ENCODE data around the gene PLAC8L1. TPM values are rescaled to one million over a fixed set of nuclear protein-coding genes. Genes with fewer than 3 reads are reported as not detected.

Gene PLAC8L1
- total RNA-seq: not detected in 2 replicates

DNA sequence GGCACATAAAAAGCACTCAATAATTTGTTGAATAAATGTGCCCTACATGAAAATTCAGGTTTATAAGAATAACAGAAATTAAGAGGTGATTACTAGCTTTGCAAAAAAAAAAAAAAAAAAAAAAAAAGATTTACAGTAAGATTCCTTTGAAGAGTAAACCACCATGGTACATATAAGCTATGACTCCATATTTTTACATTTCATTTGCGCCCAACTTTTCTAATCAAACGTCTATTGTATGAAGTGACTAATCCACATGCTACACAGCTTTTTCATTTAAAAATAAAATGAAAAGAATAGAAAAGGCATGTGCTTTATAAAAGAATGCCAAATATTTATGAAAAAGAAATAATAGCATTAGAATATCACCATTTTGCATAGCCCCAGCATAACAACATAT lies at the start of gene PLAC8L1:
PLAC8L1 (minus strand) TSS at position 101 of the 400 bp plus-strand sequence. CDS start 1,266 bp downstream, outside the sequence.

Other genes starting within 250 kb of the PLAC8L1 start
- not detected in 2 replicates for gene GRXCR2, start 232.6 kb downstream of the PLAC8L1 start, total RNA-seq
- gene SH3RF2, start 169.0 kb downstream of the PLAC8L1 start, total RNA-seq: 2.5 TPM in 1 of 2 replicates, not detected in the other
- 46.2 and 70.9 TPM in 2 replicates for gene LARS1, start 77.1 kb upstream of the PLAC8L1 start, total RNA-seq
- 14.4 and 17.4 TPM in 2 replicates for gene RBM27, start 98.0 kb upstream of the PLAC8L1 start, total RNA-seq
- not detected in 2 replicates for gene POU4F3, start 233.3 kb upstream of the PLAC8L1 start, total RNA-seq

Data from epithelial cell of alveolus of lung (primary cell).